Activated CD8-positive, alpha-beta memory T cell treated with anti-CD3 and anti-CD28 coated beads, Interleukin-2, amount 50 U/mL, for 48 hours (primary cell): Measurements from ENCODE around the gene MAL.
"Not testable (repeated sequence)": the region's sequence is repeated elsewhere in the genome, so short reads cannot be mapped to it uniquely, and the experiment has no call there.

ENCODE experiments used
- DNase-seq: peaks from one replicate; pipeline ENCODE4 v3.0.0-alpha.2; 2020

The MAL gene

DNA sequence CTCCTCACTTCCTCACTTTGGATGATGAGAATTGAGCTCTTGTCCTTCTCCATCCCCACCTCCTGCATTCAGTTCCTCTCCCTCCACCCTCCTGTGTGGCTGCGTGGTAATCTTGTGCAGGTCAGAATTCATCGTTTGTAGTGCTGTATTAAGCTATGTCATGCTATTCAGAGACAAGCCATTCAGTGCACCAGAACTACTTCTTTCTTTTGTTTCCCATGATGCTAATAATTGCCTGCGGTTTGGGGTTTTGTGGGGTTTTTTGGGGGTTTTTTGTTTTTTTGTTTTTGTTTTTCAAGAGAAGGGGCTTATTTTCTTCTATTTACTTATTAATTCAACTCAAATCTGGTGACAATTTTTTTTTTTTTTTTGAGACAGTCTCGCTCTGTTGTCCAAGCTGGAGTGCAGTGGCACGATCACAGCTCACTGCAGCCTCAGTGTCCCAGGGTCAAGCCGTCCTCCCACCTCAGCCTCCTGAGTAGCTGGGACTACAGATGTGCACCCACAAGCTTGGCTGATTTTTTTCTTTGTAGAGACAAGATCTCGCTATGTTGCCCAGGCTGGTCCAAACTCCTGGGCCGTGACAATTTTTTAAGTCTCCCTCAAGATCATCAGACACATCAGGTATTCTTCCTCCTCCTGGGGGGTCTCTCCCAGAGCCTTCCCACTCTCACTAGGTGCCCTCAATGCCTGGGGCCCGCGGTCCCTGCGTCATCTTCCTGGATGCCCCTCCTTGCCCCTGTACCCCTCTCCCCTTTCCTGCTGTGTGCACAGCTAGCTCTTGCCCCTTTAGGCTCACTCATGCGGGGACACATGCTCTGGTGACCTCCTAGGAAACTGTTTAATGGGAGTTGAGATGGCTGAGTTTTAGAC, 37.8 kb downstream of the MAL start:
- peak; percentile 36 for DNase-seq

DNA sequence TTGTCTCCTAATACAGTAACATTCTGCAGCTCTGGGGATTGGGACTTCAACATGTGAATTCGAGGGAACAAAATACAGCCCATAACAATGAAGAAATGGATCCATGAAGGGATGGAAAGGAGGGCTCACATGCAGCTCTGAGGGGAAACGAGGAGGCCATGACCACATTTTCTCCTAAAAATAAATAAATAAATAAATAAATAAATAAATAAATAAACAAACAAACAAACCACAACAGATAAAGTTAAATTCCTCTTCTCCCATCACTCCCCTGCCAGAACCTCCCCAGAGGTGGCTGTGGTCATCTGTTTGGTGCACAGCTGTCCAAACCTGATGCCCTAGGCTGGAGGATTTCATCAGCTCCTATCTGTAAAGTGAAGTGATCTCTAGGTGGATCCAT, 42.7 kb downstream of the MAL start:
- no peak for DNase-seq

DNA sequence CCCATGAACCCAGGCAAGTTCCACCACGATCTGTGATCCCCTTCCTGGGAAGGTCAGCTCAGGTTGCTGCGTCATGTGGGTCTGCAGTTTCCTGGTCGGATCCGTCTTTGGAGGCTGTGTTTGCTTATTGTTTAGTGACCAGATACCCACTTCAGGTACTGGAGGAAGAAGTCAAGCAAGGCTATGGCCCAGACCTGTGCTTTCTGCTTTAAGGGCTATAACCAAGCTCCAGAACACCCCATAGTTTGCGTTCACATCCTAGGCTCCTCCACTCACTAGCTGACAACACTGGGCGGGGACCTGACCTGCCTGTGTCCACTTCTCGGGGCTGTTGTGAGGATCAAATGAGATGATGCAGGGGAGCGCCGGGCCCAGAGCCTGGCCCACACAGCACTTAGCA, 44.0 kb downstream of the MAL start:
- DNase-seq, result peak; percentile 39

DNA sequence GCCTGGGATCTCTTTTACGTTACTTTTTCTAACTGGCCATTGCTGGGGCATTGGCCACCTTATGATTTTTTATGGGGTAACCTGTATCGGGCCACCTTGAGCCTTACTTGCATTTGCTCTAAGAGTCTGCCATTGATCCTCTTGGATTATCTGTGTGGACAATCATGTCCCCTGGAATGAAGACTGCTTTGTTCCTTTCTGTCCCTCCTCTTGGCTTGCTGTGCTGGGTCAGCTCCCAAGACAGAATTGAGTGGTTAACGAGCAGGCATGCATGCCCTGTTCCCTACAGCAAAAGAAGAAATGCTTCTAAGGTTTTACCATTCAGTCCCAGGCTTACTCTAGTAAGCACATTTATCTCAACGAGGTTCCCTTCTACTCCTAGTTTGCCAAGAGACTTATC, 46.3 kb downstream of the MAL start:
- DNase-seq, result peak; percentile 33

DNA sequence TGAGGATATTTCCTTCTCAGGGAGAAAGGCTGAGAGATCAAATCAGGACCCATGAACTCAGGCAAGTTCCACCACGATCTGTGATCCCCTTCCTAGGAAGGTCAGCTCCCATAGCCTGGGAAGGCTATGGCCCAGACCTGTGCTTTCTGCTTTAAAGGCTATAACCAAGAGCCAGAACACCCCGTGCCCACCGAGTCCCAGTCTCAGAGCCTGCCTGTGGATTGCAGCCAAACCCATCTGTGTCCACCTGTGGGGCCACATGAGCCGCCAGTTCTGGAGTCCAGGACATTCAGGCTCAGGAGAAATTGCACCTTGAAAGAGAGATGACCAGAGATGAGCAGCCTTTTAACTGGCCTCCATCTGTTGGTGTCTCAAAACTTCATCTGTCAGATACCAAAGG, 46.9 kb downstream of the MAL start:
- peak; percentile 45 for DNase-seq

DNA sequence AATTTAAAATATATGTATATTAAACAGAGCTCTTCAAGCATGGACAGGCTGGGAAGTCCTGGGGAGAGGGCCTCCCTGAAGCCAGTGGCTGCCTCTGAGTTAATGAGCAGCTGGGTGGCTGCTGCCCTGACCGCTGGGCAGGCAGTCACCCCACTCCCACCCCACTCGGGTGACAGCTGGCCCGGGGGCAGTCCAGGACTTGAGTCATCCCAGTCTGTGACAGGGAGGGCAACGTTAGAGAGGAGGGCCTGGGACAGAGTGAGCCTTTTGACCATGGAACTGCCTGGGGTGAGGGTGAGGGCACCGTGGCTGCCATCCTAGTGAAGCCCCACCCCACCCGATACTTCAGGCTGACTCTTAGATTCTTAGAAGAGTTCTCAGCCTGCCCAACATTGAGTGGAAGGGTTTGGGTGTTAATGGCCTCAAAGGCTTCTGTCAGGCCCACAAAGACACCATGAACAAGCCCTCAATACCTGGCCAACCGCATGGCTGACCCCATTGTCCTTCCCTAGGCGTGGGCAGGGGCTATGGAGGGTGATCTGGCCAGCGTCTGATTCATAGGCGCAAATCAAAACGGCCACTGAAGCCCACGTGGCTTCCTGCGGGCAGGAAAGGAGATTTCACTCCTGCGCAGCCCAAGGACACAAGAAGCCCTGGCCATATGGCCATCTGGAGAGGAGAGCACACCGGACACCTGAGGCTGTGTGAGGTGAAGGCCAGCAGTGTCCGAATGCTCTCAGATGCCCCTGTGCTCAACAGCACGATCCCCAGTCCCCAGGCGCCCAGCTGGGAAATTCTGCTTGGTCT, 48.6 kb downstream of the MAL start:
- no peak for DNase-seq

DNA sequence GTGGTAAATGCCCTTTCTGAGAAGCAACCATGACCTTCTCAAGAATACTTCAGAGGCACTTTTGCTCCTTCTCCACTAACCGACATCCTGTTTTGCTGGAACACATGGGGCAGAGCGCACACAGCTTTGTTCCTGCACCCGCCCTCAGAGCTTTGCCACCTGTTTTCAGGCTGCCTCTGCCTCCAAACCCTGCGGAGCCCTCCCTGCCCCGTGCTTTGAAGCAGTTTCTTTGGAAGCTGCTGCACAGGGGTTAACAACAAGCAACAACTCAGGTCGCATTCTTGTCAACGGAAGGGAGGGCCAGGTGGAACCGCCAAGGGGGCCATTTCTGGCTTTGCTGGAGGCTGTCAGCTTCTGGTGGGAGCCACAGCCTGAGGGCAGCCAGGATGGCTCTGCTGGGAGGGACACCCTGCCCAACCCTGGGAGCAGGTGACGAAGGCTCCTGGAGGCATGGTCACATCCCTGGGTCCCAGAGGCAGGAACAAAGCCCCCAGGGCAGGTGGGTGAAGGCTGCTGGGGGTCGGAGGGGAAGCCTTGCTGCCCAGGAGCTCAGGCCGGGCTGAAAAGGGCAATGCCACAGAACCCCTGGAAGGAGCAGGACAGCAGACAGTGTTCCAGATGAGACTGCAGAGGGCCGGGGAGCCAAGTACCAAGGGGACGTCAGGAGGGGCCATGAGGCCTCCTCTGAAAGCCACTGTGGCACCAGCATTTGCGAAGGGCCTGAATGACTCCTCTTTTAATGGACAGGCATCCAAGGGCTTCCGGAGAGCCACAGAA, 49.3 kb downstream of the MAL start:
- DNase-seq, result peak; percentile 81

DNA sequence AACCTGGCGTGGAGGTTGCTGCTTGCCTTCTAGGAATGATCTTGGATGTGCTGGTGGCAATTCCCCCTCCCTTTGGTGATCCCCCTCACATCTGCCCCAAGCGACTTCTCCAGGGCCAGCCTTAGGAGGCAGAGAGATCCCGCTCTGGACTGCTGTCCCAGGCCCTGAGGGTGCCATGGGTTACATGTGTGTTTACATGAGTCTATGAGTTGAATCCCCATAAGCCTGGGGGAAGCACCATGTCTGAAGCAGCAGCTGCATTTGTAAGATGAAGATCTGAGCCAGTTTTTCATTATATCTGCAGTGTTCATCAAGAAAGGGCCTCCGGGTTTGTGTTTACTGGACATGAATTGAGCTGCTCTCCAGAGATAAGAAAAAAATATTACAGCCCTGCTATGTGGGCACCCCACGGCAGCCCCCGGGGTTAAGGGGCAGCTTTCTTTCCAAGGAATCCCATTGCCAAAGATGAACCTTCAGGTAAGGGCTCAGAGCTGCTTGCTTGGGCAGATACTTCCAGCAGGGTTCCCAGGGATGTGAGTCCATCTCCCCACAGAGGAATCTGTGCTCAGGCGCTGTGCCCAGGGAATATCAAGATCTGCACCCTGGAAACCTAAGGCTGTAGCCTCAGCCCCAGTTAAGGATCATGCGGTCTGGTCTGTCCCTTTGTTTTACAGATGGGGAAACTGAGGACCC, 50.1 kb downstream of the MAL start:
- no peak for DNase-seq

DNA sequence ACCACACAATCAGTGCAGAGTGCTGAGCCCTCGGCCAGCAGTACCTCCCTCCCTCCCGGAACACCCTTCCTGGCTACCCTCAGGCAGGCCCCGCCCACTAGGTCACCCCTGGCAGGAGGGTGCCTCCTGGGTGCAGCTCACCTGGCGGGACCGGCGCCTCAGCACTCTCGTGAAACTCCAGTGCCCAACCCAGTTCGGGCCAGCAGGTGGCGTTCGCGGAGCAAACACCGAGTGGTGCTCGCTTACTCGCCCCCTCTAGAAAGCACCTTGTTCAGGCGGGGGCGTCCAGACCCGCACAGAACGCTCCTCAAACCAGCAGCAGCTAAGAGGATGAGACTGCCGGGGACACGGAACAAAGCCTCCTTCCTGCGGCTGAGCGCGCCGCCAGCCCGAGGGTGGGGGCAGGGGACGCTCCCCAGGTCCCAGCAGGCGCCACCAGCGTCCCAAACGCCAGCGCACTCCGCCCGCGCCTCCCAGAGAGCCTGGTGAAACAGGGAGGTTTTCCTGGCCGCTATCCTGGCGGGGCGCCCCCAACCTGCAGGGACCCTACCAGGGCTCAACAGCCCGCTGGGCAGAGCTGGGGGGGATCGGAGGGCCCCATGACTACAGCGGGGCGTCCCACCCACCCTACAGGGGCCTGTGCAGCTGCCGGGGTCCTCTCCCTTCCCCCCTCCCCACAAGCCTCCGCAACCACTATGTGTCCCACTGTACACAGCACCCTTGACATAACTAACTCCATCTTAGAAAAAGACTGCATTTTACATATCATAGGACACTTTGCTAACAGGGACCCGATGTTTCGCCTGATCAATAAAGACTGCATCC, 51.4 kb downstream of the MAL start:
- peak; percentile 93 for DNase-seq

DNA sequence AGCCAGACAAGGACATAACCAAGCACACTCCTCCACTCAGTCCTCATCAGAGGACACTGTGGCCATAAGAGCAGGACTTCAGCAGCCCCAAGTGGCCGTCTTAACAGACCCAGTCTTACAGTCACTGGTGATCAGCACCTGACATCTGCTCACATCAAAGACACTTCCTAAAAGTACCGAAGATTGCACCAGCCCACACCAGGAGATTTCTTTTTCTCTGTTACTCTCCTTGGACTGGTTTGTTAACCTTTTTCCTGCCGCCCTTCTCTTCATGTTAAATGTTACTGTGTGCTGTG, 52.0 kb downstream of the MAL start:
- no peak for DNase-seq

DNA sequence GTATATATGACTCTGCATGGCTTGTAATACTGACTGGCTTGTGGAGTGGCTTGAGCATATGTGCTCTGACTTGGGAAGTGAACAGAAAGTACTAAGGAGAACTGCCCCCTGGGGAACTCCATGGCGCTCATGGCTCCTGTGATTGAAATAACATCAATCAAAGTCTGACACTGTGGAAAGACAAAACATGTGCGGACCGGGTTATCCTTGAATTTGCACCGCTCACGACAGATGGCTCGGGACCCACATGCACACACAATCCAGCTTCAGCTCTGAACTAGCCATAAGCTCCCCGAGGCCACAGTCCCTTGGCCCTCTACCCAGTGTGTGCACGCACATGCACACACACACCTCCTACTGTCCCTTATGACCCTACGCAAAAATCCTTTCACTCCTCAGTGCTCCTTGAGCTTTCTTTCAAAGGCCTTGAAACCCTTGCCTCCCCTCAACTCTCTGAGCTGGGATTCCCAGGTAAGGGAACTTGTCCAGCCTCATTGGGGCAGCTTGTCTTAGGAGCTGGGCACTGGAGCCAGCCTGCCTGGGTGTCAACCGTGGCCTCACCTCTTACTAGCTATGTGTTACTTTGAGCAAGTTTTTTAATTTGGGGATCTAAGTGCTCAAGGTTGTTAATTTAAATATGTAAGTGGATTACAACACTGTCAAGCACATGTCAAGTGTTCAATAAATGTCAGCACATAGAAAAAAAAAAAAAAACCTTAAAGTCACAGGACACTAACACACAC, 52.5 kb downstream of the MAL start:
- no peak for DNase-seq

DNA sequence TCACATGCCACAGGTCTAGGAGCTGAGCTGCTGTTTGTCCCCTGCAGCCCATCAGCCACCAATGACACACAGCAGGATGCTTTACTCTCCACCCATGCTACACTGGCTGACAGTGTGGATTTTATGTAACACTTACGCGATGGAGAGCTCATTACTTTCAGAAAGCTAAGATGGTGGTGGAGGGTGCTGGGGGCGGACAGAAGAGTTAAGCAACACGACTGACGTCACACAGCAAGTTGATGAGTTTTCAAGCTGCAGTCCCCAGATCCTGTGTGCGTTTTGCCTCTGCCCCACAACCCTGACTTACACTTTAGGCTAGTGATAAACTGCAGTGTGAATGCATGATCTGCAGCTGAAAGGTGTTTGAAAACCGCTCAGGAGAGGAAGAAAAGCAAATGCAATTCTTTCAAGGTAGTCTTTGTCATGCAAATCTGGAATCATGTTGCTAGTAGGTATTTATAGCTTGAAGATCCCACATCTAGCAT, 53.7 kb downstream of the MAL start:
- DNase-seq, result no peak

DNA sequence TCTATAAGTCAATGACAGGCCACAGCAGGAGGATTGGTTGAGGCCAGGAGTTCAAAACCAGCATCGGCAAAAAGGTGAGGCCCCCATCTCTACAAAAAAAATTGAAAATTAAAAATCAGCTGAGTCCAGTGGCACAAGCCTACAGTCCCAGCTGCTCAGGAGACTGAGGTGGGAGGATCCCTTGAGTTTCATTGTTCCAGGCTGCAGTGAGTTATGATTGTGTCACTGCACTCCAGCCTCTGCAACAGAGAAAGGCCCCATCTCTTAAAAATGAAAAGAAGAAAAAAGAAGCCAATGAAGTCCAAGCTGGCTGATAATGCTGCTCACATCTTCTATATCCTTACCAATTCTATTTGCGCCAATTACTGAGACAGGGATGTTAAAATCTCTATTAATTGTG, 57.0 kb downstream of the MAL start:
- no peak for DNase-seq

DNA sequence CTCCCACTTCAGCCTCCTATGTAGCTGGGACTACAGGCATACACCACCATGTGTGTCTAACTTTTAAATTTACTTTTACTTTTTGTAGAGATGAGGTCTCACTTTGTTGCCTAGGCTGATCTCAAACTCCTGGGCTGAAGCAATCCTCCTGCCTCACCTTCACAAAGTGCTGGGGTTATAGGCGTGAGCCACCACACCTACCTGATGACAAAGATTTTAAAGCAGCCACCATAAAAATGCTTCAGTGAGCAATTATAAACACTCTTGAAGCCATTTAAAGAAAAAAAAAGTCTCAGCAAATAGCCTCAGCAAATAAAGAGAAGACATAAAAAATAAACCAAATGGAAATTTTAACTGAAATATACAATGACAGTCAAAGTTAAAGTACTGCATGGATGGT, 60.5 kb downstream of the MAL start:
- no peak for DNase-seq

DNA sequence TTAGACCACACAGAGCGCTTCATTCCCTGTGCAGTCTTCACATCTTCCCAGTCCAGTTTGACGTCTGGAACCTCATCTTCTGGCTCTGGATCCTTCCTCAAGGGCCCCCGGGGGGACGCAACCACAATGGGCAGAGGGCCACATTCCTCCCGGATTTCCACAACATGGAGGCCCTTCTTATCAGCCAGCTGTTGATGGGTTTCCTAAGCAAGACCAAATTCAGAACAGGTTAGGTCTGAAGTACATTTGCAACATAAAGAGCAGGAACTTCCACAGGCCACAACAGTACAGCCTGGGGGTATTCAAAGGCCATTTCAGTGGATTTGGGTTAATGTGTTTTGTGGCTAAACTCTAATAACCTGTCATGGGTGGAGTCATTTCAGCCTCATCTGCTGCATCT, 61.9 kb downstream of the MAL start:
- no peak for DNase-seq

DNA sequence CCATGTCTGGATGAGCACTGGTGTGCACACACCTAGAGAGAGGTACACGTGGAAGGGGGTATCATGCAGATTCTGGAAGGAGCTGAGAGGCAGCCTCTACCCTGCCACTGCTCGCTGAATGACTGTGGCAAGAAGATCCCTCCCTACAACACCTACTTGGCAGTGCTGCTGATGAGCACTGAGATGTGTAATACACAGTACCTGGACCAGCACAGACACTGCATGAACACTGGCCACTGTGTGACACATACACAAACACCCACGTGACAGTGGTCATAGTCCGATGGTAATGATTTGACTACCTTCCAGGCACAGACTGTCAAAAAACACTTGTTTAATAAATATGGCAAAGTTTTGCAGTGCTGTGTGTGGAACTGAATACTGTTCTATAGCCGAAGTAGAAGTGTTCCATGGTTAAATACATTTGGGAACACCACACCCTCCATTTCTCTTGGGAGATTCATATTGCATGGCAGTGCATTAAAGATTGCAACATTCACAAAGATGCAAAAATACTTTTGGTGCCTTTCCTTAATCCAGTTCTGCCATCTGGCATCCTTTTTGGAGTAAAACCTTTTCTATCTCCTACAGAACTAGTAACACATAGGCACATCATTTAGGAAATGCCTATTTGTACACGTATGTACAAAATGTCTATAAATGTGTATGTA, 66.5 kb downstream of the MAL start:
- DNase-seq, result no peak

DNA sequence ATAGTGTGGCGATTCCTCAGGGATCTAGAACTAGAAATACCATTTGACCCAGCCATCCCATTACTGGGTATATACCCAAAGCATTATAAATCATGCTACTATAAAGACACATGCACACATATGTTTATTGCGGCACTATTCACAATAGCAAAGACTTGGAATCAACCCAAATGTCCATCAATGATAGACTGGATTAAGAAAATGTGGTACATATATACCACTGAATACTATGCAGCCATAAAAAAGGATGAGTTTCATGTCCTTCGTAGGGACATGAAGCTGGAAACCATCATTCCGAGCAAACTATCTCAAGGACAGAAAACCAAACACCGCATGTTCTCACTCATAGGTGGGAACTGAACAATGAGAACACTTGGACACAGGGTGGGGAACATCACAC, 72.8 kb downstream of the MAL start:
- not testable (repeated sequence) for DNase-seq

DNA sequence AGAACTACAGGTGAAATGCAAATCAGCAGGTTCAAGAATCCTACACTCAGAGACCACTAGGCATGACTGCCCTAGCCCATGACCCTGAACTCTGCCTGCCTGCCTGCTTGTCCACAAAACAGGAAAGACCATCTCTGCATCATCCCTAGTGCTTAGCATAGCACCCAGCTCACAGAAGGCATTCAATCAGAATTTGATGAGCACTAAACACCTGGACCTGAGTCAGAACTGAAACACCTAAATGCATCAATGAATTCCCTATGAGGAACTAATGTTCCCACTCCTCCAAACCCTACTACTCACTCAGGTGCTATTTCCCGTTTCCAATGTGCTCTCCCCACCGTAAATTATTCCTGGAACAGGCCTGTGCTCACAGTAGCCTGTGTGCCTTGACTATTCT, 74.4 kb downstream of the MAL start:
- DNase-seq, result no peak
